Kidney (tissue), 14 donors: Measurements from ENCODE around the gene SMAD1. TPM values are rescaled to one million over a fixed set of nuclear protein-coding genes. Genes with fewer than 3 reads are reported as not detected.

Experiments used
- DNase-seq, 5 donors: peaks; one replicate each; pipeline ENCODE4 v3.0.0-alpha.2; 2013 to 2020
- FAIRE-seq: peaks from 2 replicates; lab custom pipeline; 2012; peaks lifted over from hg19 to GRCh38; lab: Jason Lieb, UNC
- H3K27ac ChIP-seq, 2 donors: one replicate each; pipeline ENCODE4 v1.7.0; 2013; ENCODE audit warnings: low read depth in 2 of 2, low read length in 2 of 2, inconsistent platforms in 1 of 2
- H3K27me3 ChIP-seq: one replicate; pipeline ENCODE4 v1.7.1; 2013; ENCODE audit warnings: low read length, inconsistent platforms; ENCODE audit not compliant: control insufficient read depth, insufficient read depth
- H3K36me3 ChIP-seq, 3 donors: one replicate each; pipeline versions ENCODE4 v1.7.0 to v1.7.1; 2013; ENCODE audit warnings: low read length in 3 of 3, control low read depth in 1 of 3, inconsistent platforms in 1 of 3; ENCODE audit not compliant: insufficient read depth in 3 of 3, control insufficient read depth in 2 of 3
- H3K4me1 ChIP-seq, 3 donors: one replicate each; pipeline versions ENCODE4 v1.7.0 to v1.7.1; 2013; ENCODE audit warnings: low read length in 3 of 3, inconsistent platforms in 1 of 3, low read depth in 1 of 3; ENCODE audit not compliant: control insufficient read depth in 2 of 3, insufficient read depth in 2 of 3
- H3K4me3 ChIP-seq, 3 donors: one replicate each; pipeline versions ENCODE4 v1.7.0 to v1.8.1; 2013; ENCODE audit warnings: low read length in 3 of 3, control low read depth in 1 of 3, inconsistent platforms in 1 of 3
- H3K9ac ChIP-seq, 3 donors: one replicate each; pipeline versions ENCODE4 v1.7.0 to v1.7.1; 2013; ENCODE audit warnings: low read length in 3 of 3, control low read depth in 1 of 3, inconsistent platforms in 1 of 3
- H3K9me3 ChIP-seq, 3 donors: one replicate each; pipeline versions ENCODE4 v1.7.0 to v1.7.1; 2013; ENCODE audit warnings: low read length in 3 of 3, control low read depth in 1 of 3, inconsistent platforms in 1 of 3; ENCODE audit not compliant: control insufficient read depth in 2 of 3, insufficient read depth in 1 of 3
- CTCF ChIP-seq: IDR thresholded peaks from 3 replicates; pipeline ENCODE4 v1.5.1; 2012; ENCODE audit warnings: mild to moderate bottlenecking, moderate library complexity, borderline replicate concordance; ENCODE audit not compliant: insufficient read depth; ENCODE audit errors: extremely low read depth
- intact Hi-C: fragments of 100-400 bp; cut with DNase I; formaldehyde crosslinking; loops from one replicate; pipeline ENCODE4 v1.11.1; 2022
- polyA plus RNA-seq: library from polyadenylated mRNA; stranded (reverse); fragments of 350-450 nt; fragmentation: Illumina TruSeq; extraction: RNeasy Lipid Tissue Mini Kit (QIAGEN cat#74804); gene quantifications from one replicate; pipeline ENCODE4 v1.2.3, GENCODE V29; 2014; ENCODE audit warnings: low read depth, low replicate concordance; ENCODE audit not compliant: insufficient read depth
- total RNA-seq: library from RNA; stranded (reverse); fragmentation: NEBNext Ultra II Directional; extraction: Animal tissue kit (Norgen Biotek cat#: 25700); gene quantifications from one replicate; pipeline ENCODE4 v1.2.1, GENCODE V29; 2021
- donor health status: control.
- donor health status: control.
- donor health status: control.
- donor health status: control.
- donor health status: control.
- donor health status: DM: yes; HTN: yes; CAD: no.
- donor health status: Normal renal cell carcinoma (clear cell type).

SMAD1 gene
- total and polyA plus RNA-seq, 2 donors from 2014 or later = 8.9 to 39.5 TPM

DNA sequence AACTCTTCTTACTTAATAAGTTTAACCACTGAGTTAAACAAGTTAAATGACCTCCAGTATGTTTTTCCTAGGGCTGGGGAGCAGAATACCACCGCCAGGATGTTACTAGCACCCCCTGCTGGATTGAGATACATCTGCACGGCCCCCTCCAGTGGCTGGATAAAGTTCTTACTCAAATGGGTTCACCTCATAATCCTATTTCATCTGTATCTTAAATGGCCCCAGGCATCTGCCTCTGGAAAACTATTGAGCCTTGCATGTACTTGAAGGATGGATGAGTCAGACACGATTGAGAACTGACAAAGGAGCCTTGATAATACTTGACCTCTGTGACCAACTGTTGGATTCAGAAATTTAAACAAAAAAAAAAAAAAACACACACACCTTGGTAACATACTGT, 76.1 kb downstream of the SMAD1 start:
- Histone ChIP-seq H3K27ac (no peak overlapping the region), H3K9me3 (no peaks in the 10 kb centered on the region), H3K27me3 (no peaks in the 10 kb centered on the region), H3K9ac (no peak overlapping the region), H3K4me3 (no peak overlapping the region), H3K4me1 (no peaks in the 10 kb centered on the region), H3K36me3 (peaks cover 0 to 8% (median 2%) of the 10 kb centered on the region in 3 donors)
- DNase-seq (peak; percentile 55 to 76 (median 66)), FAIRE-seq (peak; percentile 3)
- intact Hi-C loops = no loop called here
- peak; percentile 90 for TF ChIP-seq CTCF

- Histone ChIP-seq H3K27ac (no peak overlapping the region), H3K27me3 (no peaks in the 10 kb centered on the region), H3K36me3 (peaks cover 0 to 3% (median 0%) of the 10 kb centered on the region in 3 donors), H3K9me3 (no peaks in the 10 kb centered on the region), H3K4me1 (no peaks in the 10 kb centered on the region), H3K4me3 (no peak overlapping the region), H3K9ac (no peak overlapping the region)
- intact Hi-C loops = no loop called here
- no peak for FAIRE-seq
- no peak for DNase-seq
- TF ChIP-seq CTCF = no peak
Observed at GRCh38 chr4:145563293-145563985, 81.8 kb downstream of the SMAD1 start.

GRCh38 chr4:145564540-145564939, 82.9 kb downstream of the SMAD1 start:
- peaks cover 0 to under 1% (median 0%) of the 10 kb centered on the region in 3 donors for H3K36me3 ChIP-seq
- no peak for TF ChIP-seq CTCF
- H3K9ac ChIP-seq = no peak overlapping the region
- no peaks in the 10 kb centered on the region for H3K27me3 ChIP-seq
- H3K27ac ChIP-seq = no peak overlapping the region
- FAIRE-seq (no peak), DNase-seq (no peak)
- no peak overlapping the region for H3K4me3 ChIP-seq
- no peaks in the 10 kb centered on the region for H3K9me3 ChIP-seq
- intact Hi-C loops = no loop called here
- H3K4me1 ChIP-seq = no peaks in the 10 kb centered on the region
